Fibroblast of lung (primary cell): ENCODE results near the gene BCL2L14. TPM values are rescaled to one million over a fixed set of nuclear protein-coding genes. Genes with fewer than 3 reads are reported as not detected.

Experiments
- DNase-seq, 2 donors: peaks; one replicate each; pipeline versions ENCODE4 v3.0.0 to v3.0.0-alpha.2; 2010; ENCODE audit warnings: low read depth in 2 of 2
- H2AFZ ChIP-seq: 2 replicates; pipeline ENCODE4 v1.5.1; 2012; ENCODE audit warnings: low read length, control low read depth, inconsistent platforms
- H3K27ac ChIP-seq: 2 replicates; pipeline ENCODE4 v1.5.1; 2011; ENCODE audit warnings: low read length, control low read depth; ENCODE audit not compliant: insufficient read depth
- H3K27me3 ChIP-seq: 2 replicates; pipeline ENCODE4 v1.5.1; 2011; ENCODE audit warnings: mild to moderate bottlenecking, low read length; ENCODE audit not compliant: control insufficient read depth, insufficient read depth
- H3K36me3 ChIP-seq: 2 replicates; pipeline ENCODE4 v1.5.1; 2011; ENCODE audit warnings: low read length; ENCODE audit not compliant: control insufficient read depth, insufficient read depth
- H3K4me1 ChIP-seq: 2 replicates; pipeline ENCODE4 v1.5.1; 2011; ENCODE audit warnings: low read length; ENCODE audit not compliant: control insufficient read depth, insufficient read depth; ENCODE audit errors: extremely low read depth
- H3K4me2 ChIP-seq: 2 replicates; pipeline ENCODE4 v1.5.1; 2011; ENCODE audit warnings: low read length, control low read depth; ENCODE audit not compliant: insufficient read depth; ENCODE audit errors: extremely low read depth
- H3K4me3 ChIP-seq, 4 experiments: fragments of 200-600 bp in 1 of 4; sonication (generic) in 1 of 4; replicated peaks in 1 of 4; 2 replicates each; pipeline ENCODE4 v1.5.1; 2011 to 2016; ENCODE audit warnings: low read length in 4 of 4, low read depth in 3 of 4, mild to moderate bottlenecking in 3 of 4, control low read depth in 2 of 4, inconsistent platforms in 1 of 4, mixed read lengths in 1 of 4; ENCODE audit not compliant: insufficient read depth in 1 of 4; ENCODE audit errors: control extremely low read depth in 1 of 4
- H3K79me2 ChIP-seq: 2 replicates; pipeline ENCODE4 v1.5.1; 2012; ENCODE audit warnings: mild to moderate bottlenecking, low read length, inconsistent platforms; ENCODE audit not compliant: control insufficient read depth, insufficient read depth
- H3K9ac ChIP-seq: 2 replicates; pipeline ENCODE4 v1.5.1; 2011; ENCODE audit warnings: mild to moderate bottlenecking, low read length, control low read depth; ENCODE audit not compliant: insufficient read depth
- H3K9me3 ChIP-seq: 2 replicates; pipeline ENCODE4 v1.5.1; 2012; ENCODE audit warnings: low read depth, low read length; ENCODE audit not compliant: control insufficient read depth, insufficient read depth
- H4K20me1 ChIP-seq: 2 replicates; pipeline ENCODE4 v1.5.1; 2011; ENCODE audit warnings: low read length; ENCODE audit not compliant: control insufficient read depth, insufficient read depth; ENCODE audit errors: extremely low read depth
- CTCF ChIP-seq, 2 donors: IDR thresholded peaks in 1 of 2; conservative IDR thresholded peaks in 1 of 2; 1 replicate in 1 of 2; 2 replicates in 1 of 2; pipeline ENCODE4 v1.5.1; 2011 to 2012; ENCODE audit warnings: low read length in 2 of 2, control low read depth in 1 of 2, inconsistent platforms in 1 of 2, low read depth in 1 of 2, mild to moderate bottlenecking in 1 of 2
- EZH2 ChIP-seq: IDR thresholded peaks from 2 replicates; pipeline ENCODE4 v1.5.1; 2012; ENCODE audit warnings: low read length, control low read depth, mild to moderate bottlenecking; ENCODE audit errors: missing control alignments
- polyA plus RNA-seq, 2 donors: library from polyadenylated mRNA; depleted of rRNA in 1 of 2; stranded (reverse) in 1 of 2; unstranded in 1 of 2; fragments of >200 nt; gene quantifications; 2 replicates each; pipeline ENCODE4 v1.2.1, GENCODE V29; 2011 to 2012; ENCODE audit warnings: missing spikeins in 1 of 2
- total RNA-seq: library from RNA; depleted of rRNA; stranded (reverse); fragments of >200 nt; gene quantifications from 2 replicates; pipeline ENCODE4 v1.2.1, GENCODE V29; 2014

The BCL2L14 gene
- total and polyA plus RNA-seq, 2 donors (not counting 1 experiment from before 2014, with no cell fraction given): not detected

GRCh38 chr12:12028668-12029402 lies 41.9 kb upstream of the BCL2L14 start:
- Histone ChIP-seq H3K4me3 (no peak overlapping the region), H4K20me1 (no peaks in the 10 kb centered on the region), H3K79me2 (no peaks in the 10 kb centered on the region), H3K27ac (no peak overlapping the region), H3K4me2 (no peak overlapping the region), H3K9me3 (no peaks in the 10 kb centered on the region), H3K36me3 (no peaks in the 10 kb centered on the region), H2AFZ (no peak overlapping the region), H3K27me3 (peaks cover 2% of the 10 kb centered on the region), H3K4me1 (no peaks in the 10 kb centered on the region), H3K9ac (no peak overlapping the region)
- TF ChIP-seq CTCF (conservative IDR thresholded peaks at IDR 0.05 in 1 of 2, IDR thresholded peaks at IDR 0.05 in 1 of 2; ENCODE audit: low read depth in 1 of 2, low read length in 2 of 2) (no peak), EZH2 (no peak)
- no peak for DNase-seq

GRCh38 chr12:12029653-12030052 lies 41.1 kb upstream of the BCL2L14 start:
- TF ChIP-seq EZH2 (no peak), CTCF (conservative IDR thresholded peaks at IDR 0.05 in 1 of 2, IDR thresholded peaks at IDR 0.05 in 1 of 2; ENCODE audit: low read depth in 1 of 2, low read length in 2 of 2) (no peak)
- Histone ChIP-seq H3K9ac (no peak overlapping the region), H3K4me3 (no peak overlapping the region), H3K36me3 (no peaks in the 10 kb centered on the region), H3K4me2 (no peak overlapping the region), H3K79me2 (no peaks in the 10 kb centered on the region), H3K9me3 (no peaks in the 10 kb centered on the region), H3K27me3 (peaks cover 2% of the 10 kb centered on the region), H2AFZ (no peak overlapping the region), H4K20me1 (no peaks in the 10 kb centered on the region), H3K4me1 (no peaks in the 10 kb centered on the region), H3K27ac (no peak overlapping the region)
- no peak for DNase-seq

- no peaks in the 10 kb centered on the region for H3K4me1 ChIP-seq
- no peak overlapping the region for H3K27ac ChIP-seq
- no peak overlapping the region for H2AFZ ChIP-seq
- no peaks in the 10 kb centered on the region for H4K20me1 ChIP-seq
- no peaks in the 10 kb centered on the region for H3K79me2 ChIP-seq
- no peak overlapping the region for H3K4me3 ChIP-seq
- no peaks in the 10 kb centered on the region for H3K27me3 ChIP-seq
- no peaks in the 10 kb centered on the region for H3K36me3 ChIP-seq
- no peak overlapping the region for H3K9ac ChIP-seq
- no peak overlapping the region for H3K4me2 ChIP-seq
- no peak for DNase-seq
- no peak for TF ChIP-seq EZH2
- no peak for TF ChIP-seq CTCF (conservative IDR thresholded peaks at IDR 0.05 in 1 of 2, IDR thresholded peaks at IDR 0.05 in 1 of 2; ENCODE audit: low read depth in 1 of 2, low read length in 2 of 2)
- H3K9me3 ChIP-seq: no peaks in the 10 kb centered on the region
Observed at GRCh38 chr12:12032260-12032791, 38.4 kb upstream of the BCL2L14 start.
